ENCODE results near the gene CFAP97D1. TPM values are rescaled to one million over a fixed set of nuclear protein-coding genes. Genes with fewer than 3 reads are reported as not detected.

CFAP97D1 gene
- total RNA-seq, 2 donors from 2014 or later: not detected

GRCh38 chr17:43740541-43740940, 39.7 kb upstream of the CFAP97D1 start:
- Histone ChIP-seq H3K4me1 (no peaks in the 10 kb centered on the region), H3K4me3 (no peak overlapping the region), H3K27me3 (no peaks in the 10 kb centered on the region), H3K9me3 (no peaks in the 10 kb centered on the region), H3K36me3 (no peaks in the 10 kb centered on the region), H3K9ac (ENCODE audit: low read depth in 2 of 2, low read length in 2 of 2) (no peak overlapping the region), H3K27ac (no peak overlapping the region)
- no peak for TF ChIP-seq CTCF (IDR thresholded peaks at IDR 0.05)
- intact Hi-C loops (cut with DNase I): no loop called here
- no peak for DNase-seq

GRCh38 chr17:43741636-43742035, 38.6 kb upstream of the CFAP97D1 start:
- no peak for TF ChIP-seq CTCF (IDR thresholded peaks at IDR 0.05)
- Histone ChIP-seq H3K27ac (no peak overlapping the region), H3K27me3 (peaks cover 4% of the 10 kb centered on the region), H3K36me3 (no peaks in the 10 kb centered on the region), H3K9me3 (no peaks in the 10 kb centered on the region), H3K4me1 (no peaks in the 10 kb centered on the region), H3K9ac (ENCODE audit: low read depth in 2 of 2, low read length in 2 of 2) (no peak overlapping the region), H3K4me3 (no peak overlapping the region)
- intact Hi-C loops (cut with DNase I): no loop called here
- no peak for DNase-seq

GRCh38 chr17:43745541-43745940, 34.7 kb upstream of the CFAP97D1 start:
- no peaks in the 10 kb centered on the region for H3K9me3 ChIP-seq
- peaks cover 4% of the 10 kb centered on the region for H3K27me3 ChIP-seq
- no peak for TF ChIP-seq CTCF (IDR thresholded peaks at IDR 0.05)
- H3K36me3 ChIP-seq: no peaks in the 10 kb centered on the region
- H3K9ac ChIP-seq (ENCODE audit: low read depth in 2 of 2, low read length in 2 of 2): no peak overlapping the region
- no peak overlapping the region for H3K27ac ChIP-seq
- intact Hi-C loops (cut with DNase I): no loop called here
- H3K4me1 ChIP-seq: no peaks in the 10 kb centered on the region
- no peak overlapping the region for H3K4me3 ChIP-seq
- no peak for DNase-seq

GRCh38 chr17:43750153-43750552, 30.1 kb upstream of the CFAP97D1 start:
- no peak for DNase-seq
- TF ChIP-seq CTCF (IDR thresholded peaks at IDR 0.05): no peak
- Histone ChIP-seq H3K27me3 (peaks cover 13% of the 10 kb centered on the region), H3K4me3 (no peak overlapping the region), H3K9ac (ENCODE audit: low read depth in 2 of 2, low read length in 2 of 2) (no peak overlapping the region), H3K36me3 (no peaks in the 10 kb centered on the region), H3K27ac (no peak overlapping the region), H3K9me3 (no peaks in the 10 kb centered on the region), H3K4me1 (no peaks in the 10 kb centered on the region)
- intact Hi-C loops (cut with DNase I): no loop called here

GRCh38 chr17:43753493-43754129, 26.6 kb upstream of the CFAP97D1 start:
- H3K36me3 ChIP-seq: no peaks in the 10 kb centered on the region
- no peaks in the 10 kb centered on the region for H3K4me1 ChIP-seq
- no peaks in the 10 kb centered on the region for H3K9me3 ChIP-seq
- intact Hi-C loops (cut with DNase I): no loop called here
- no peak overlapping the region for H3K9ac ChIP-seq (ENCODE audit: low read depth in 2 of 2, low read length in 2 of 2)
- peaks cover 18% of the 10 kb centered on the region for H3K27me3 ChIP-seq
- no peak for TF ChIP-seq CTCF (IDR thresholded peaks at IDR 0.05)
- H3K27ac ChIP-seq: no peak overlapping the region
- no peak for DNase-seq
- H3K4me3 ChIP-seq: no peak overlapping the region

Data from colonic mucosa (tissue), 4 donors.